ENCODE measurements around the gene CAPN11. TPM values are rescaled to one million over a fixed set of nuclear protein-coding genes. Genes with fewer than 3 reads are reported as not detected.

CAPN11 gene
- polyA plus RNA-seq, 1 experiment: 0.04 TPM

Small RNAs within 50 kb of the gene (small RNA-seq; reads per million reads assigned to genes)
- not detected for gene RN7SL811P (ENCODE audit: insufficient read length, low read depth, low replicate concordance)

Other genes starting within 250 kb of the CAPN11 start
- gene MRPL14, start 31.4 kb upstream of the CAPN11 start, polyA plus RNA-seq (2011; rRNA removed): 58.4 TPM in 2 replicates
- 34.1 and 56.5 TPM in 2 replicates for gene TMEM63B, start 31.3 kb upstream of the CAPN11 start, polyA plus RNA-seq (2011; rRNA removed)
- gene MYMX, start 58.1 kb downstream of the CAPN11 start, polyA plus RNA-seq (2011; rRNA removed): not detected in 2 replicates
- gene SLC29A1, start 64.8 kb downstream of the CAPN11 start, polyA plus RNA-seq (2011; rRNA removed): 25.7 and 34.1 TPM in 2 replicates
- 578 and 615 TPM in 2 replicates for gene HSP90AB1, start 88.3 kb downstream of the CAPN11 start, polyA plus RNA-seq (2011; rRNA removed)
- 104 and 145 TPM in 2 replicates for gene SLC35B2, start 98.7 kb downstream of the CAPN11 start, polyA plus RNA-seq (2011; rRNA removed)
- 6.2 and 8.0 TPM in 2 replicates for gene NFKBIE, start 106.7 kb downstream of the CAPN11 start, polyA plus RNA-seq (2011; rRNA removed)
- gene TMEM151B, start 111.6 kb downstream of the CAPN11 start, polyA plus RNA-seq (2011; rRNA removed): not detected in 2 replicates
- 4.5 and 7.3 TPM in 2 replicates for gene AARS2, start 154.5 kb downstream of the CAPN11 start, polyA plus RNA-seq (2011; rRNA removed)
- not detected in 2 replicates for gene SPATS1, start 183.8 kb downstream of the CAPN11 start, polyA plus RNA-seq (2011; rRNA removed)
- gene CDC5L, start 228.9 kb downstream of the CAPN11 start, polyA plus RNA-seq (2011; rRNA removed): 7.6 and 13.4 TPM in 2 replicates